Caco-2 (cell line): ENCODE measurements around the gene MED19. TPM values are rescaled to one million over a fixed set of nuclear protein-coding genes. Genes with fewer than 3 reads are reported as not detected.

Source experiments
- BruUV-seq: library from RNA; stranded (reverse); fragments of 400-500 nt; replicated peaks from 2 replicates; lab custom pipeline; 2021; lab: Mats Ljungman, UMichigan
- CTCF ChIA-PET: fragments of 300-600 bp; sonication (Branson Sonifier 250); formaldehyde crosslinking; loops from one replicate; lab custom pipeline; 2022; ENCODE audit warnings: antibody characterized with exemption; lab: Charles Lee
- POLR2A ChIA-PET: fragments of 300-600 bp; sonication (Branson Sonifier 250); formaldehyde crosslinking; loops from one replicate; lab custom pipeline; 2022; ENCODE audit warnings: antibody characterized with exemption; lab: Charles Lee
- DNase-seq, 2 experiments: peaks; one replicate each; pipeline versions ENCODE4 v3.0.0 to v3.0.0-alpha.2; 2020 to 2022
- H3K27me3 ChIP-seq: replicated peaks from 2 replicates; pipeline ENCODE4 v1.6.0; 2011; ENCODE audit warnings: low read length; ENCODE audit not compliant: control insufficient read depth, insufficient read depth
- H3K36me3 ChIP-seq: 2 replicates; pipeline ENCODE4 v1.5.1; 2011; ENCODE audit warnings: low read length; ENCODE audit not compliant: control insufficient read depth, insufficient read depth
- H3K4me1 ChIP-seq: fragments of 250-450 bp; sonication (Bioruptor Pico); 2 replicates; pipeline ENCODE4 v1.5.1; 2020; ENCODE audit warnings: mild to moderate bottlenecking
- H3K4me3 ChIP-seq: 2 replicates; pipeline ENCODE4 v1.5.1; 2011; ENCODE audit warnings: low read depth, mild to moderate bottlenecking, control low read depth, low read length
- H3K9me3 ChIP-seq: fragments of 250-450 bp; sonication (Bioruptor Pico); 2 replicates; pipeline ENCODE4 v1.5.1; 2020; ENCODE audit warnings: mild to moderate bottlenecking, moderate library complexity
- H3K27ac Mint-ChIP-seq: one replicate; pipeline ENCODE4 v1.8.0; 2022; ENCODE audit warnings: mixed read lengths; ENCODE audit not compliant: unreplicated experiment
- H3K27me3 Mint-ChIP-seq: one replicate; pipeline ENCODE4 v1.8.0; 2022; ENCODE audit warnings: mixed read lengths; ENCODE audit not compliant: insufficient read depth, unreplicated experiment
- H3K36me3 Mint-ChIP-seq: one replicate; pipeline ENCODE4 v1.8.0; 2022; ENCODE audit warnings: mild to moderate bottlenecking, mixed read lengths; ENCODE audit not compliant: insufficient read depth, unreplicated experiment
- H3K4me1 Mint-ChIP-seq: one replicate; pipeline ENCODE4 v1.8.0; 2022; ENCODE audit warnings: low read depth, mixed read lengths; ENCODE audit not compliant: unreplicated experiment
- H3K4me3 Mint-ChIP-seq: one replicate; pipeline ENCODE4 v1.8.0; 2022; ENCODE audit warnings: mild to moderate bottlenecking, moderate library complexity, mixed read lengths; ENCODE audit not compliant: unreplicated experiment
- H3K9me3 Mint-ChIP-seq: one replicate; pipeline ENCODE4 v1.8.0; 2022; ENCODE audit warnings: mixed read lengths; ENCODE audit not compliant: unreplicated experiment
- CTCF ChIP-seq, 2 experiments: fragments of 200-600 bp in 1 of 2; IDR thresholded peaks; 1 replicate in 1 of 2; 2 replicates in 1 of 2; pipeline versions ENCODE4 v1.5.1 to v1.8.0; 2011 to 2022; ENCODE audit warnings: antibody characterized with exemption in 1 of 2, control low read depth in 1 of 2, inconsistent platforms in 1 of 2, low read depth in 1 of 2, low read length in 1 of 2, mild to moderate bottlenecking in 1 of 2, moderate library complexity in 1 of 2; ENCODE audit not compliant: insufficient read depth in 1 of 2, severe bottlenecking in 1 of 2, unreplicated experiment in 1 of 2
- intact Hi-C: fragments of 100-400 bp; cut with micrococcal nuclease; formaldehyde crosslinking; loops from one replicate; pipeline ENCODE4 v1.10.0; 2022; ENCODE audit not compliant: unreplicated experiment
- total RNA-seq: library from RNA; stranded (reverse); gene quantifications from 2 replicates; pipeline ENCODE4 v1.2.3, GENCODE V29; 2022

The MED19 gene
- total RNA-seq, 1 experiment from 2014 or later: 29.7 TPM

- Mint-ChIP-seq H3K27me3 (no peaks in the 10 kb centered on the region), H3K36me3 (no peaks in the 10 kb centered on the region), H3K4me3 (no peak overlapping the region), H3K4me1 (peaks cover 19% of the 10 kb centered on the region), H3K27ac (no peak overlapping the region), H3K9me3 (no peaks in the 10 kb centered on the region)
- no peaks in the 10 kb centered on the region for H3K36me3 ChIP-seq
- peaks cover 12% of the 10 kb centered on the region; the same call in 1 of the 2 replicates for H3K4me1 ChIP-seq
- no peaks in the 10 kb centered on the region for H3K9me3 ChIP-seq
- intact Hi-C loops: loop anchor here (5.0 kb wide), 1 partner anchor 759 kb away; no protein-coding TSS in a partner anchor
- no peak for DNase-seq
- no peak overlapping the region for H3K4me3 ChIP-seq
- ChIA-PET POLR2A (interaction anchor here (0.6 kb wide), 1 partner anchor 24 kb away, joined by 3 read pairs; no protein-coding TSS in a partner anchor), CTCF (no interaction called here)
- no peaks in the 10 kb centered on the region for H3K27me3 ChIP-seq
- no peak for TF ChIP-seq CTCF (IDR thresholded peaks at IDR 0.05; ENCODE audit: insufficient read depth in 1 of 2, low read depth in 1 of 2, low read length in 1 of 2, severe bottlenecking in 1 of 2, unreplicated experiment in 1 of 2)
- no TSS peak for BruUV-seq
Observed at GRCh38 chr11:57752954-57753353, 40.9 kb upstream of the MED19 start.

- Histone ChIP-seq H3K36me3 (no peaks in the 10 kb centered on the region; the same call in 1 of the 2 replicates), H3K4me3 (no peak within 1 kb of the TSS), H3K4me1 (peaks cover 12% of the 10 kb centered on the region; the same call in 1 of the 2 replicates), H3K9me3 (no peaks in the 10 kb centered on the region), H3K27me3 (no peaks in the 10 kb centered on the region)
- ChIA-PET CTCF (interaction anchor here (0.6 to 2.0 kb wide), 16 partner anchors 10 to 772 kb away, joined by 3 to 101 read pairs (median 4); partner anchors contain the start of genes CTNND1, MED19 and SELENOH), POLR2A (interaction anchor here (0.5 to 1.8 kb wide), 5 partner anchors 10 to 49 kb away, joined by 3 to 9 read pairs (median 6); partner anchors contain the start of genes CTNND1 and SELENOH)
- Mint-ChIP-seq H3K27ac (peak within 1 kb of the TSS; percentile 12), H3K4me1 (peaks cover 19% of the 10 kb centered on the region), H3K27me3 (no peaks in the 10 kb centered on the region), H3K36me3 (peaks cover 8% of the 10 kb centered on the region), H3K4me3 (no peak within 1 kb of the TSS), H3K9me3 (no peaks in the 10 kb centered on the region)
- intact Hi-C loops: loop anchor here (1.0 to 5.0 kb wide), 2 partner anchors 49 to 761 kb away; no protein-coding TSS in a partner anchor
- no TSS peak for BruUV-seq
- peak; percentile 66 to 67 for DNase-seq
- peak; percentile 54 to 58 for TF ChIP-seq CTCF (IDR thresholded peaks at IDR 0.05; ENCODE audit: insufficient read depth in 1 of 2, low read depth in 1 of 2, low read length in 1 of 2, severe bottlenecking in 1 of 2, unreplicated experiment in 1 of 2)
Observed at GRCh38 chr11:57751676-57752253, 39.8 kb upstream of the MED19 start, which contains the start of gene BTBD18. Gene BTBD18, minus strand, starts transcription at chr11:57751819. Its CDS starts 631 bp downstream, at chr11:57751188.

GRCh38 chr11:57751176-57751575 is 39.2 kb upstream of the MED19 start:
- H3K9me3 Mint-ChIP-seq: no peaks in the 10 kb centered on the region

More at GRCh38 chr11:57751176-57751575, 39.2 kb upstream of the MED19 start:
- no peak overlapping the region for H3K27ac Mint-ChIP-seq
- peaks cover 7% of the 10 kb centered on the region; the same call in 1 of the 2 replicates for H3K4me1 ChIP-seq
- no peak for TF ChIP-seq CTCF (IDR thresholded peaks at IDR 0.05; ENCODE audit: insufficient read depth in 1 of 2, low read depth in 1 of 2, low read length in 1 of 2, severe bottlenecking in 1 of 2, unreplicated experiment in 1 of 2)
- H3K27me3 ChIP-seq: no peaks in the 10 kb centered on the region
- intact Hi-C loops: loop anchor here (1.0 to 5.0 kb wide), 2 partner anchors 49 to 761 kb away; no protein-coding TSS in a partner anchor
- no peak overlapping the region for H3K4me3 ChIP-seq
- H3K36me3 ChIP-seq: no peaks in the 10 kb centered on the region; the same call in 1 of the 2 replicates
- H3K36me3 Mint-ChIP-seq: peaks cover 14% of the 10 kb centered on the region
- peaks cover 17% of the 10 kb centered on the region for H3K4me1 Mint-ChIP-seq
- no peak overlapping the region for H3K4me3 Mint-ChIP-seq
- no TSS peak for BruUV-seq
- no peak for DNase-seq
- CTCF ChIA-PET: interaction anchor here (0.6 to 2.0 kb wide), 15 partner anchors 9 to 773 kb away, joined by 3 to 101 read pairs (median 4); partner anchors contain the start of genes CTNND1, MED19 and SELENOH
- POLR2A ChIA-PET: interaction anchor here (1.0 to 1.8 kb wide), 4 partner anchors 9 to 49 kb away, joined by 3 to 9 read pairs (median 5); partner anchors contain the start of genes CTNND1 and SELENOH
- H3K9me3 ChIP-seq: no peaks in the 10 kb centered on the region
- no peaks in the 10 kb centered on the region for H3K27me3 Mint-ChIP-seq
